Mesendoderm (in vitro differentiated cells): ENCODE measurements around the gene DGCR2.
"Not testable (repeated sequence)": the region's sequence is repeated elsewhere in the genome, so short reads cannot be mapped to it uniquely, and the experiment has no call there.

ENCODE experiments used
- DNase-seq: peaks from one replicate; pipeline ENCODE4 v3.0.0; 2013
- H2AK5ac ChIP-seq: 2 replicates; pipeline ENCODE4 v1.6.1; 2013; ENCODE audit warnings: low read length, inconsistent platforms
- H2BK120ac ChIP-seq: 2 replicates; pipeline ENCODE4 v1.6.1; 2013; ENCODE audit warnings: low read depth, mild to moderate bottlenecking, low read length, moderate library complexity, mixed read lengths
- H2BK15ac ChIP-seq: replicated peaks from 2 replicates; pipeline ENCODE4 v1.6.1; 2013; ENCODE audit warnings: low read depth, mild to moderate bottlenecking, moderate library complexity
- H2BK5ac ChIP-seq: 2 replicates; pipeline ENCODE4 v1.6.1; 2013; ENCODE audit warnings: low read length, inconsistent platforms
- H3K18ac ChIP-seq: 2 replicates; pipeline ENCODE4 v1.6.1; 2013; ENCODE audit warnings: mild to moderate bottlenecking, low read length, mixed read lengths
- H3K23ac ChIP-seq: one replicate; pipeline ENCODE4 v1.6.1; 2013; ENCODE audit warnings: low read length
- H3K27ac ChIP-seq: 2 replicates; pipeline ENCODE4 v1.5.1; 2013; ENCODE audit warnings: low read depth, mild to moderate bottlenecking, inconsistent platforms, low read length, moderate library complexity
- H3K27me3 ChIP-seq: 2 replicates; pipeline ENCODE4 v1.6.1; 2013; ENCODE audit warnings: low read length, control low read depth, mild to moderate bottlenecking, inconsistent platforms; ENCODE audit not compliant: insufficient read depth, poor library complexity
- H3K36me3 ChIP-seq: 2 replicates; pipeline ENCODE4 v1.6.1; 2013; ENCODE audit warnings: low read length, inconsistent platforms; ENCODE audit not compliant: control insufficient read depth, insufficient read depth
- H3K4ac ChIP-seq: one replicate; pipeline ENCODE4 v1.6.1; 2013; ENCODE audit warnings: low read depth, mild to moderate bottlenecking, low read length, moderate library complexity
- H3K4me1 ChIP-seq: 2 replicates; pipeline ENCODE4 v1.6.1; 2013; ENCODE audit warnings: low read depth, low read length, inconsistent platforms; ENCODE audit not compliant: control insufficient read depth
- H3K4me2 ChIP-seq: 2 replicates; pipeline ENCODE4 v1.6.1; 2013; ENCODE audit warnings: low read length
- H3K4me3 ChIP-seq: 2 replicates; pipeline ENCODE4 v1.5.1; 2013; ENCODE audit warnings: mild to moderate bottlenecking, low read length
- H3K56ac ChIP-seq: one replicate; pipeline ENCODE4 v1.6.1; 2013; ENCODE audit warnings: low read length
- H3K79me1 ChIP-seq: 2 replicates; pipeline ENCODE4 v1.6.1; 2013; ENCODE audit warnings: low read length, inconsistent platforms
- H3K79me2 ChIP-seq: 2 replicates; pipeline ENCODE4 v1.6.1; 2013; ENCODE audit warnings: mild to moderate bottlenecking, low read length; ENCODE audit not compliant: control insufficient read depth, insufficient read depth
- H3K9ac ChIP-seq: 2 replicates; pipeline ENCODE4 v1.6.1; 2013; ENCODE audit warnings: low read length, inconsistent platforms
- H4K5ac ChIP-seq: one replicate; pipeline ENCODE4 v1.6.1; 2013; ENCODE audit warnings: low read length
- H4K8ac ChIP-seq: one replicate; pipeline ENCODE4 v1.6.1; 2013; ENCODE audit warnings: low read depth, mild to moderate bottlenecking, control low read depth, low read length, moderate library complexity
- WGBS: extraction: QIAGEN DNeasy Blood & Tissue Kit; methylation state at CpG from one replicate; pipeline ENCODE4 v1.1.7; 2013; ENCODE audit warnings: low lambda C conversion rate, missing lambda C conversion rate; ENCODE audit not compliant: insufficient coverage; ENCODE audit errors: extremely low coverage; 5-methylcytosine and 5-hydroxymethylcytosine counted together

Gene DGCR2

DNA sequence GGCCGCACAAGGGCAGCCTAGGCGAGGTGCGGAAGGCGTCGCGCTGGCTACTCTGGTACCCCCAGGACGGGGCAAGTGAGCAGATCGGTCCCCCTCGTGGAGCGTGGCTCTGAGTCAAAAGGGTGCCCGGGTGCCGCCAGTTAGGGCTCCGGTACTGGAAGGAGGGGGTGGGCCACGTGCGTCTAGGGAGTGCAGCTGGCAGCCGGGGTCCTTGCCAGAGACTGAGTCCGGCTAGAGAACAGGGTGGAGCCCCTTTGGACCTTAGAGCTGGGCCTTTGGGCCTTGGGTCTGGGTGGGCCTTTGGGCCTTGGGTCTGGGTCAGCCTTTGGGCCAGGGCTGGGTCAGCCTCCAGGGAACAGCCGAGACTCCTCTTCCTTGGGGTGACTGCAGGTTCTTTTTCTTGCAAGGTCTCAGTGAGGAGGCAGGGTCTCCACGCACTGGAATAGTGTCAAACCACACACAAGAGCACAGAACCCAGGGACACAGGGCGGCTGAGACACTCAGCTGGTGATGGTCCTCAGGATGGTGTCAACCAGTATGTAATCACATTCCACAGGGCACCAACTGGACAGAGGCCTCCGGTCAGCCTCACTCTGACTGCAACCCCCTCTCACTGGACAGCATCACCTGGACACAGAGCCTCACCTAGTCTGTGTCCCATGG, 91.9 kb downstream of the DGCR2 start:
- no CpG with 5 or more reads among the region's 21 CpGs for WGBS
- not testable (repeated sequence) for H3K27ac ChIP-seq, DNase-seq, H3K4me3 ChIP-seq, H3K9ac ChIP-seq, H3K18ac ChIP-seq, H3K56ac ChIP-seq, H3K79me1 ChIP-seq, H4K5ac ChIP-seq, H2BK15ac ChIP-seq, H3K4me2 ChIP-seq, H3K23ac ChIP-seq, H3K27me3 ChIP-seq, H3K4me1 ChIP-seq, H3K4ac ChIP-seq, H2AK5ac ChIP-seq, H3K79me2 ChIP-seq, H2BK120ac ChIP-seq, H4K8ac ChIP-seq, H2BK5ac ChIP-seq, H3K36me3 ChIP-seq

DNA sequence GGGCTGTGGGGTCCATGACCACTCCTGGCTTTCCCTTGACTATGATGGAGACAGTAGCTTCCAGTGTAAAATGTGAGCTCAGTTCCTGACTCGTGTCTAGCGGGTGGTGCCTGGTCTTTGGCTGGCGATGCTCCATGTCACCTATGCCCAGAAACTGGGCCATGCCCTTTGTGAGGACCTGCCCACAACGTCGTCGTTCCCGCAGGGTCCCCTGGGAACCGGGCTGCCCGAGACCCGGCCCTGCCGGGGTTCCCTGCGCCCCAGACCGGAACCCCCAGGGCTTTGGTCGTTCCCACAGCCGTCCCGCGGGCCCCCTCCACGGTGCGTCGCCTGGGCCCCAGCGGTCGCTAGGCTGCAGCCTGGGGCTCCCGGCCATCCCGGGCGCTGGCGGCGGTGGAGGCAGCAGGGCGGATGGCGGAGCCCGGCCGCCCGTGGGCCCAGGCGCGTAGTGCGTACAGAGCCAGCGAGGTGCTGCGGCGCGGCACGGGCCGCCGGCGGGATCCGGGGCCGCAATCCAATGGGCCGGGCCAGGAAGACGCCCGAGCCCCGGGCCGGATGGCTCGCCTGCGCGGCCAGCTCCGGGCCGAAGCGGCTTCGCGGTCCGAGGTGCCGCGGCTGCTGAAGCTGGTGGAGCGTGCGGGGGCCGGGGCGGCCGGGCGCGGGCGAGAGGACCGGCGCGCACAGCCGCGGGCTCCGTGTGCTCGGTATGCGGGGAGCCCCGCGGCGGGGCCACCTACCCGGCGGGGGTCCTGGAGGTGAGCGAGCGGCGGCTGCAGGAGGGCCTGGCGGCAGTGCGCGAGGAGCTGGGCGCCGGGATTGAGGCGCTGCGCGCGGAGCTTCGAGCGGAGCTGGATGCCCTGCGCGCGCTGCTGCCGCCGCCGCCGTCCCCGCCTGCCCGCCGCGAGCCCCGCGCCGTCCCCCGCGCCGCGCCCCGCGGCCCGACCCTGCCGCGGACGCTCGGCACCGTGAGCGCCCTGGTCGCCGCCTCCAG, 92.8 kb downstream of the DGCR2 start:
- H4K5ac ChIP-seq, H2AK5ac ChIP-seq, H3K18ac ChIP-seq, H3K27ac ChIP-seq, H3K4ac ChIP-seq, H2BK120ac ChIP-seq, H4K8ac ChIP-seq, H3K79me2 ChIP-seq, H3K23ac ChIP-seq, H3K9ac ChIP-seq, H3K36me3 ChIP-seq, H2BK15ac ChIP-seq, H3K4me2 ChIP-seq, H2BK5ac ChIP-seq, H3K4me3 ChIP-seq, DNase-seq, H3K4me1 ChIP-seq, H3K79me1 ChIP-seq, H3K56ac ChIP-seq, H3K27me3 ChIP-seq: not testable (repeated sequence)
- WGBS = no CpG with 5 or more reads among the region's 125 CpGs

DNA sequence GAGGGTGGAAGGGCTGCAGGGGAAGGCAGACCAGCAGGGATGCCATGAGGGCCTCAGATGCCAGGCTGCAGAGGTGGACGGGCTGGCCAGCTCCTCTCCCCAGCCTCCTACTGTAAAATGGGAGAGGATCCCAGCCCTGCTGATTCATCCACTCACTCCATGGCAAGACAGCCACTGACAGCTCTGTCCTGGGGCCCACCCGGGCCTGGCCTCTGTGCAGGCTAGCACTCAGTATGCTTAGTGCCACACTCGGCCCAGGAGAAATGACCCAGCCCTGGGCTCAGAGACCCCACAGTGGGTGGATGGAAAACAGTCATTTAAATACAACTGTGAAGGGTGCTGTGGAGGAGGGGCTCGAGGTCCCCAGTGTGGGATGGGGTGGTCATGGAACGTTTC, 94.2 kb downstream of the DGCR2 start:
- not testable (repeated sequence) for H3K9ac ChIP-seq, H2BK5ac ChIP-seq, H2AK5ac ChIP-seq, H3K27ac ChIP-seq, H4K8ac ChIP-seq, H3K4me3 ChIP-seq, H3K4me2 ChIP-seq, H2BK120ac ChIP-seq, H3K23ac ChIP-seq, H3K4me1 ChIP-seq, H3K4ac ChIP-seq, H4K5ac ChIP-seq, H3K79me2 ChIP-seq, H3K18ac ChIP-seq, H2BK15ac ChIP-seq, H3K56ac ChIP-seq, H3K36me3 ChIP-seq, H3K79me1 ChIP-seq, DNase-seq, H3K27me3 ChIP-seq
- no CpG with 5 or more reads among the region's 5 CpGs for WGBS

DNA sequence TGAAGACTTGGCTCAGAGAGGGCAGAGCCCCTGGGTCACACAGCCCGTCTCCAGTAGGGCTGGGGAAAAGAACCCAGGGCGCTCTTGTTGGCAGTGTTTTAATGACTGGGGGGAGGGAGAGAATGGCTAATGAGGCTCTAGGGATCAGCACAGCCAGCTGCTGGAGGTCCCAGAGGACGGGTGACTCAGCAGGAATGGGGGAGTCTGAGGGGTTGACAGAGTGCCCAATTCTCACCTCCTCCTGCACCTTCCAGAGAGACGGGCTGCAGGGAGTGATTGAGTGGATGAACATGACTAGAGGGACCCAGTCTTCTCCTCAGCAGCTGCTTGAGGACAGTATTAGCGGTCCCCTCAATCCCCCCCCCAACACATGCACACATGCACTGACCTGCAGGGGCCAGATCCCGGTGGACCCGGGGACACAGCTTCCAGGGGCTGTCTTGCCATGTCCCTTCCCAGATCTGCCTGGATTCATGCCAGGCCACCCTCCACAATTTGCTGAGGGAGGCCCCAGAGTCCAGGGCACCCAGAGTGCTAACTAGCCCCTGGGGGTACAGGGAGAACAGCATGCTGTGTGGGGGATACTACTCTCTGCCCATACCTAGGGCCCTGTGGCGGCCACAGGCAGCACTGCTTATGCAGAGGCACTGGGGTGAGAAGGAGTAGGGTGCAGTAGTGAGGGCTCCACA, 94.7 kb downstream of the DGCR2 start:
- H3K56ac ChIP-seq, H3K27me3 ChIP-seq, H3K27ac ChIP-seq, H2BK15ac ChIP-seq, H3K36me3 ChIP-seq, H3K4ac ChIP-seq, H3K18ac ChIP-seq, H3K23ac ChIP-seq, H3K4me3 ChIP-seq, H3K79me2 ChIP-seq, H3K79me1 ChIP-seq, H4K5ac ChIP-seq, H3K4me1 ChIP-seq, H3K9ac ChIP-seq, H2AK5ac ChIP-seq, H2BK120ac ChIP-seq, H3K4me2 ChIP-seq, H4K8ac ChIP-seq, H2BK5ac ChIP-seq, DNase-seq: not testable (repeated sequence)
- WGBS = no CpG with 5 or more reads among the region's 8 CpGs

DNA sequence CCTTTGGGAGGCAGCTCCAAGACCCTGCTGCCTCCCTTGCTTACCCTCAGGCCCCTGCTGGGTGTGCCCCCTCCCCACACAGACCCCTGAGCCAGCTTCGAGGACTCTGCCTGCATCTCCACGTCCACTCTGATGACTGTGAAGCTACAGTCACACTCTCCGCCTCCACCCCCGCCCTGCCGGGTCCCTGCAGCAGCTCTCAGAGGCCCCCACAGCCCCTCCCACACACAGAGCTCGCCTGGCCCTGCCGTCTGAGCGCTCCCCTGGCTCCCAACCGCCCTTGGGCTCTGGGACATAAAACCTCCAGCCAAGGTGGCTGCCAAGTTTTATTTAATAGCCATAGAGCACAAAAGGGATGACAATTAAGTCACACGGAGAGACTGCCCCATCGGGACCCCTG, 96.1 kb downstream of the DGCR2 start:
- H3K4me1 ChIP-seq, H2BK5ac ChIP-seq: not testable (repeated sequence)
- no CpG with 5 or more reads among the region's 11 CpGs for WGBS

More for the DNA sequence above, 96.1 kb downstream of the DGCR2 start:
- not testable (repeated sequence) for H2BK120ac ChIP-seq, H3K56ac ChIP-seq, H3K4me2 ChIP-seq, DNase-seq, H4K5ac ChIP-seq, H3K79me2 ChIP-seq, H3K23ac ChIP-seq, H3K4me3 ChIP-seq, H3K36me3 ChIP-seq, H3K9ac ChIP-seq, H3K27me3 ChIP-seq, H3K79me1 ChIP-seq, H2AK5ac ChIP-seq, H3K4ac ChIP-seq, H3K27ac ChIP-seq, H2BK15ac ChIP-seq, H3K18ac ChIP-seq, H4K8ac ChIP-seq
